ENCODE data around the gene SHC4. TPM values are rescaled to one million over a fixed set of nuclear protein-coding genes. Genes with fewer than 3 reads are reported as not detected.

The SHC4 gene
- total and polyA plus RNA-seq, 2 of the 13 experiments (the other 11 are each of a cell fraction or from before 2014, with no cell fraction given) = 0.04 TPM; not detected in 1

DNA sequence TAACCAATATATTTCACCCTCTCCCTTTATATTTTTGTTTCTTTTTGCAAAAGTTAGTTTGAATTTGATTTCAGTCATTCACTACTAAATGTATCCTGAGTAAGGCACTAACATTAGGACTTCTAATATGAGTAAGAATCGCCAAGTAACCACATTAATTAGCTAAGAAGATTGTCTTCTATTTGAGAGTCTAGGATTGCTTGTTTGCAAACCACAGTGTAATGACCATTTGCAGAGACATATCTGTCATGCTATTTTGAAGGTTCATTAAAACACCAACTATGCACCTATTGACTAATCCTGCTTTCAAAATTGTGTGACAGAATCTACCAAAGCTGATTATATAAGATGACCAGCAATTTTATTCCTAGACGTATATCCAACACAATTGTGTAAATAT is 91.1 kb downstream of the SHC4 start:
- BruUV-seq (replicated peaks) = no TSS peak
- no peak overlapping the region for H3K4me2 ChIP-seq (ENCODE audit: low read depth, low read length)
- no peak overlapping the region for H3K27ac ChIP-seq (ENCODE audit: extremely low read length, insufficient read depth, low read length)
- H4K20me1 ChIP-seq (ENCODE audit: insufficient read depth, low read length) = no peaks in the 10 kb centered on the region
- POLR2A ChIA-PET = no interaction called here
- no peak for ATAC-seq
- no peaks in the 10 kb centered on the region for H3K9me3 ChIP-seq (ENCODE audit: low read length)
- H3K36me3 ChIP-seq (replicated peaks in 1 of 2; ENCODE audit: control insufficient read depth in 1 of 2, insufficient read depth in 2 of 2, low read length in 2 of 2) = no peaks in the 10 kb centered on the region
- intact Hi-C loops (cut with micrococcal nuclease; ENCODE audit: unreplicated experiment) (no loop called here), in situ Hi-C loops (cut with HindIII; ENCODE audit: extremely low pct_ligation_motif_present, low pct_unique_long_range_greater_than_20kb) (loop anchor here (25.0 kb wide), 1 partner anchor 215 kb away; no protein-coding TSS in a partner anchor)
- DNase-seq (ENCODE audit: low spot score) = no peak
- TF ChIP-seq, protein P1, sequence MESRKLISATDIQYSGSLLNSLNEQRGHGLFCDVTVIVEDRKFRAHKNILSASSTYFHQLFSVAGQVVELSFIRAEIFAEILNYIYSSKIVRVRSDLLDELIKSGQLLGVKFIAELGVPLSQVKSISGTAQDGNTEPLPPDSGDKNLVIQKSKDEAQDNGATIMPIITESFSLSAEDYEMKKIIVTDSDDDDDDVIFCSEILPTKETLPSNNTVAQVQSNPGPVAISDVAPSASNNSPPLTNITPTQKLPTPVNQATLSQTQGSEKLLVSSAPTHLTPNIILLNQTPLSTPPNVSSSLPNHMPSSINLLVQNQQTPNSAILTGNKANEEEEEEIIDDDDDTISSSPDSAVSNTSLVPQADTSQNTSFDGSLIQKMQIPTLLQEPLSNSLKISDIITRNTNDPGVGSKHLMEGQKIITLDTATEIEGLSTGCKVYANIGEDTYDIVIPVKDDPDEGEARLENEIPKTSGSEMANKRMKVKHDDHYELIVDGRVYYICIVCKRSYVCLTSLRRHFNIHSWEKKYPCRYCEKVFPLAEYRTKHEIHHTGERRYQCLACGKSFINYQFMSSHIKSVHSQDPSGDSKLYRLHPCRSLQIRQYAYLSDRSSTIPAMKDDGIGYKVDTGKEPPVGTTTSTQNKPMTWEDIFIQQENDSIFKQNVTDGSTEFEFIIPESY (CRISPR knock-in tag; IDR thresholded peaks at IDR 0.05) = no peak
- TF ChIP-seq ZNF766 (CRISPR knock-in tag; IDR thresholded peaks at IDR 0.05; ENCODE audit: borderline replicate concordance) (no peak), SMAD1 (CRISPR knock-in tag; IDR thresholded peaks at IDR 0.05; ENCODE audit: borderline replicate concordance, low read depth) (no peak), NR2F6 (IDR thresholded peaks at IDR 0.05) (no peak), NR2F6 (CRISPR knock-in tag; IDR thresholded peaks at IDR 0.05) (no peak), CAMTA2 (CRISPR knock-in tag; IDR thresholded peaks at IDR 0.05; ENCODE audit: borderline replicate concordance) (no peak), ZNF12 (CRISPR knock-in tag; IDR thresholded peaks at IDR 0.05) (no peak)
- TF ChIP-seq, protein P2, sequence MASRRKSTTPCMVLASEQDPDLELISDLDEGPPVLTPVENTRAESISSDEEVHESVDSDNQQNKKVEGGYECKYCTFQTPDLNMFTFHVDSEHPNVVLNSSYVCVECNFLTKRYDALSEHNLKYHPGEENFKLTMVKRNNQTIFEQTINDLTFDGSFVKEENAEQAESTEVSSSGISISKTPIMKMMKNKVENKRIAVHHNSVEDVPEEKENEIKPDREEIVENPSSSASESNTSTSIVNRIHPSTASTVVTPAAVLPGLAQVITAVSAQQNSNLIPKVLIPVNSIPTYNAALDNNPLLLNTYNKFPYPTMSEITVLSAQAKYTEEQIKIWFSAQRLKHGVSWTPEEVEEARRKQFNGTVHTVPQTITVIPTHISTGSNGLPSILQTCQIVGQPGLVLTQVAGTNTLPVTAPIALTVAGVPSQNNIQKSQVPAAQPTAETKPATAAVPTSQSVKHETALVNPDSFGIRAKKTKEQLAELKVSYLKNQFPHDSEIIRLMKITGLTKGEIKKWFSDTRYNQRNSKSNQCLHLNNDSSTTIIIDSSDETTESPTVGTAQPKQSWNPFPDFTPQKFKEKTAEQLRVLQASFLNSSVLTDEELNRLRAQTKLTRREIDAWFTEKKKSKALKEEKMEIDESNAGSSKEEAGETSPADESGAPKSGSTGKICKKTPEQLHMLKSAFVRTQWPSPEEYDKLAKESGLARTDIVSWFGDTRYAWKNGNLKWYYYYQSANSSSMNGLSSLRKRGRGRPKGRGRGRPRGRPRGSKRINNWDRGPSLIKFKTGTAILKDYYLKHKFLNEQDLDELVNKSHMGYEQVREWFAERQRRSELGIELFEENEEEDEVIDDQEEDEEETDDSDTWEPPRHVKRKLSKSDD (CRISPR knock-in tag; IDR thresholded peaks at IDR 0.05; ENCODE audit: low read depth) = no peak
- H3K4me1 ChIP-seq (ENCODE audit: insufficient read depth, low read length) = no peaks in the 10 kb centered on the region
- FAIRE-seq = no peak
- H3K79me2 ChIP-seq (ENCODE audit: insufficient read depth, low read length) = no peaks in the 10 kb centered on the region
- 0 out of 5 replicates have a peak, but pooled peaks cover 0 to 3% of the 10 kb centered on the region in 2 experiments for H3K27me3 ChIP-seq (ENCODE audit: control insufficient read depth in 1 of 2, insufficient read depth in 2 of 2, low read length in 2 of 2)
- no peak overlapping the region for H3K9ac ChIP-seq (ENCODE audit: insufficient read depth, low read depth, low read length)
- 0% methylated on average over 2 of the region's 2 CpGs for WGBS (ENCODE audit: low lambda C conversion rate)
- H3K4me3 ChIP-seq (replicated peaks in 1 of 3; ENCODE audit: insufficient read depth in 1 of 3, low read depth in 2 of 3, low read length in 3 of 3) = no peak overlapping the region
- H2AFZ ChIP-seq (ENCODE audit: low read length) = no peak overlapping the region
- CTCF ChIA-PET (ENCODE audit: low intra/inter-chr PET ratio, low total read pairs) = no interaction called here
